Measurements from ENCODE around the gene LGI2. TPM values are rescaled to one million over a fixed set of nuclear protein-coding genes. Genes with fewer than 3 reads are reported as not detected.

Gene LGI2
- total RNA-seq, 1 donor from 2014 or later, result 0.18 TPM

GRCh38 chr4:24973747-24974601 is 56.8 kb downstream of the LGI2 start:
- Mint-ChIP-seq H3K27ac (ENCODE audit: unreplicated experiment) (no peak overlapping the region), H3K4me1 (ENCODE audit: unreplicated experiment) (peaks cover 3% of the 10 kb centered on the region), H3K4me3 (ENCODE audit: unreplicated experiment) (no peak overlapping the region), H3K27me3 (ENCODE audit: unreplicated experiment) (peaks cover 2% of the 10 kb centered on the region), H3K36me3 (ENCODE audit: low read depth, unreplicated experiment) (no peaks in the 10 kb centered on the region), H3K9me3 (ENCODE audit: unreplicated experiment) (no peaks in the 10 kb centered on the region)
- DNase-seq (ENCODE audit: low spot score), result no peak
- no peak for TF ChIP-seq CTCF (IDR thresholded peaks at IDR 0.05; ENCODE audit: unreplicated experiment)

GRCh38 chr4:24973404-24973746 is 57.4 kb downstream of the LGI2 start:
- no peak for DNase-seq (ENCODE audit: low spot score)
- TF ChIP-seq CTCF (IDR thresholded peaks at IDR 0.05; ENCODE audit: unreplicated experiment), result no peak
- Mint-ChIP-seq H3K9me3 (ENCODE audit: unreplicated experiment) (no peaks in the 10 kb centered on the region), H3K4me3 (ENCODE audit: unreplicated experiment) (no peak overlapping the region), H3K4me1 (ENCODE audit: unreplicated experiment) (no peaks in the 10 kb centered on the region), H3K27ac (ENCODE audit: unreplicated experiment) (no peak overlapping the region), H3K36me3 (ENCODE audit: low read depth, unreplicated experiment) (no peaks in the 10 kb centered on the region), H3K27me3 (ENCODE audit: unreplicated experiment) (peaks cover 2% of the 10 kb centered on the region)

- no peak overlapping the region for H3K4me3 Mint-ChIP-seq (ENCODE audit: unreplicated experiment)
- no peak overlapping the region for H3K27ac Mint-ChIP-seq (ENCODE audit: unreplicated experiment)
- no peak for DNase-seq (ENCODE audit: low spot score)
- H3K27me3 Mint-ChIP-seq (ENCODE audit: unreplicated experiment), result peaks cover 2% of the 10 kb centered on the region
- no peaks in the 10 kb centered on the region for H3K4me1 Mint-ChIP-seq (ENCODE audit: unreplicated experiment)
- H3K9me3 Mint-ChIP-seq (ENCODE audit: unreplicated experiment), result no peaks in the 10 kb centered on the region
- no peak for TF ChIP-seq CTCF (IDR thresholded peaks at IDR 0.05; ENCODE audit: unreplicated experiment)
- no peaks in the 10 kb centered on the region for H3K36me3 Mint-ChIP-seq (ENCODE audit: low read depth, unreplicated experiment)
Measured at GRCh38 chr4:24971192-24971591, 59.6 kb downstream of the LGI2 start.

GRCh38 chr4:24970635-24971034 is 60.1 kb downstream of the LGI2 start:
- Mint-ChIP-seq H3K9me3 (ENCODE audit: unreplicated experiment) (no peaks in the 10 kb centered on the region), H3K27ac (ENCODE audit: unreplicated experiment) (no peak overlapping the region), H3K27me3 (ENCODE audit: unreplicated experiment) (peaks cover 2% of the 10 kb centered on the region), H3K4me3 (ENCODE audit: unreplicated experiment) (no peak overlapping the region), H3K36me3 (ENCODE audit: low read depth, unreplicated experiment) (no peaks in the 10 kb centered on the region), H3K4me1 (ENCODE audit: unreplicated experiment) (no peaks in the 10 kb centered on the region)
- DNase-seq (ENCODE audit: low spot score), result no peak
- no peak for TF ChIP-seq CTCF (IDR thresholded peaks at IDR 0.05; ENCODE audit: unreplicated experiment)

- Mint-ChIP-seq H3K4me3 (ENCODE audit: unreplicated experiment) (no peak overlapping the region), H3K27me3 (ENCODE audit: unreplicated experiment) (peaks cover 2% of the 10 kb centered on the region), H3K36me3 (ENCODE audit: low read depth, unreplicated experiment) (no peaks in the 10 kb centered on the region), H3K4me1 (ENCODE audit: unreplicated experiment) (no peaks in the 10 kb centered on the region), H3K27ac (ENCODE audit: unreplicated experiment) (no peak overlapping the region), H3K9me3 (ENCODE audit: unreplicated experiment) (no peaks in the 10 kb centered on the region)
- DNase-seq (ENCODE audit: low spot score), result no peak
- no peak for TF ChIP-seq CTCF (IDR thresholded peaks at IDR 0.05; ENCODE audit: unreplicated experiment)
Measured at GRCh38 chr4:24970191-24970590, 60.6 kb downstream of the LGI2 start.

Data from endothelial cell (in vitro differentiated cells).